ENCODE results near the gene CSNK1A1. TPM values are rescaled to one million over a fixed set of nuclear protein-coding genes. Genes with fewer than 3 reads are reported as not detected.

CSNK1A1 gene
- total RNA-seq, 2 experiments from 2014 or later: 176 to 187 TPM

- Histone ChIP-seq H3K27ac (ENCODE audit: low read depth, low read length, poor library complexity, severe bottlenecking) (no peak overlapping the region), H3K79me2 (ENCODE audit: insufficient read depth, low read depth, low read length) (no peaks in the 10 kb centered on the region), H3K36me3 (ENCODE audit: insufficient read depth, low read length) (no peaks in the 10 kb centered on the region), H3K4me2 (ENCODE audit: low read length) (no peak overlapping the region), H3K4me1 (ENCODE audit: insufficient read depth, low read length, poor library complexity, severe bottlenecking) (peaks cover 8% of the 10 kb centered on the region), H3K4me3 (ENCODE audit: low read depth, low read length, poor library complexity, severe bottlenecking) (no peak overlapping the region), H3K9me2 (ENCODE audit: insufficient read depth, low read length) (no peaks in the 10 kb centered on the region), H3K9me3 (ENCODE audit: low read length) (no peaks in the 10 kb centered on the region), H4K20me1 (ENCODE audit: insufficient read depth, low read length) (no peaks in the 10 kb centered on the region), H2AFZ (ENCODE audit: low read length) (no peak overlapping the region)
- TF ChIP-seq CTCF (conservative IDR thresholded peaks at IDR 0.05; ENCODE audit: low read length) (no peak), EZH2phosphoT487 (IDR thresholded peaks at IDR 0.05; ENCODE audit: borderline replicate concordance, low read depth, low read length) (no peak)
- CTCF ChIA-PET (ENCODE audit: unreplicated experiment): interaction anchor here (0.6 kb wide), 1 partner anchor 148 kb away, joined by 8 read pairs; no protein-coding TSS in a partner anchor
- no TSS peak for BruUV-seq (replicated peaks)
- DNase-seq (ENCODE audit: low spot score): no peak
- POLR2A ChIA-PET: interaction anchor here (0.7 kb wide), 1 partner anchor 9 kb away, joined by 6 read pairs; no protein-coding TSS in a partner anchor
- intact Hi-C loops (cut with micrococcal nuclease; ENCODE audit: unreplicated experiment): no loop called here
Measured at GRCh38 chr5:149453618-149454415, 97.4 kb downstream of the CSNK1A1 start.

- H3K4me2 ChIP-seq (ENCODE audit: low read length): no peak overlapping the region
- no peaks in the 10 kb centered on the region for H3K9me2 ChIP-seq (ENCODE audit: insufficient read depth, low read length)
- H3K9me3 ChIP-seq (ENCODE audit: low read length): no peaks in the 10 kb centered on the region
- no peak for DNase-seq (ENCODE audit: low spot score)
- H3K79me2 ChIP-seq (ENCODE audit: insufficient read depth, low read depth, low read length): no peaks in the 10 kb centered on the region
- ChIA-PET CTCF (ENCODE audit: unreplicated experiment) (no interaction called here), POLR2A (interaction anchor here (0.8 kb wide), 1 partner anchor 48 kb away, joined by 3 read pairs; no protein-coding TSS in a partner anchor)
- no peaks in the 10 kb centered on the region for H4K20me1 ChIP-seq (ENCODE audit: insufficient read depth, low read length)
- no peaks in the 10 kb centered on the region for H3K36me3 ChIP-seq (ENCODE audit: insufficient read depth, low read length)
- H3K27ac ChIP-seq (ENCODE audit: low read depth, low read length, poor library complexity, severe bottlenecking): no peak overlapping the region
- no peak for TF ChIP-seq EZH2phosphoT487 (IDR thresholded peaks at IDR 0.05; ENCODE audit: borderline replicate concordance, low read depth, low read length)
- no peak for TF ChIP-seq CTCF (conservative IDR thresholded peaks at IDR 0.05; ENCODE audit: low read length)
- BruUV-seq (replicated peaks): no TSS peak
- intact Hi-C loops (cut with micrococcal nuclease; ENCODE audit: unreplicated experiment): no loop called here
- no peak overlapping the region for H3K4me3 ChIP-seq (ENCODE audit: low read depth, low read length, poor library complexity, severe bottlenecking)
- peaks cover 8% of the 10 kb centered on the region for H3K4me1 ChIP-seq (ENCODE audit: insufficient read depth, low read length, poor library complexity, severe bottlenecking)
- peak overlapping the region; percentile 90; the same call in 1 of the 2 replicates for H2AFZ ChIP-seq (ENCODE audit: low read length)
Measured at GRCh38 chr5:149452665-149453617, 98.3 kb downstream of the CSNK1A1 start.
